BE2C (cell line): ENCODE results near the gene PDGFA.

Experiments
- DNase-seq: peaks from one replicate; pipeline ENCODE4 v3.0.0-alpha.2; 2020
- H3K27me3 ChIP-seq: fragments of 250-450 bp; sonication (Bioruptor Pico); 2 replicates; pipeline ENCODE4 v1.5.1; 2020; ENCODE audit warnings: mild to moderate bottlenecking
- H3K36me3 ChIP-seq: fragments of 250-450 bp; sonication (Bioruptor Pico); 2 replicates; pipeline ENCODE4 v1.5.1; 2020; ENCODE audit warnings: mild to moderate bottlenecking
- H3K4me1 ChIP-seq: fragments of 250-450 bp; sonication (Bioruptor Pico); 2 replicates; pipeline ENCODE4 v1.5.1; 2020
- H3K4me3 ChIP-seq: 2 replicates; pipeline ENCODE4 v1.5.1; 2011; ENCODE audit warnings: low read depth, low read length
- H3K9me3 ChIP-seq: fragments of 250-450 bp; sonication (Bioruptor Pico); 2 replicates; pipeline ENCODE4 v1.5.1; 2020
- TF ChIP-seq, protein P1 (sequence below): IDR thresholded peaks from 2 replicates; pipeline ENCODE4 v1.5.1; 2012; ENCODE audit warnings: mild to moderate bottlenecking, low read depth, low read length

Gene PDGFA

GRCh38 chr7:454356-455109, 65.1 kb downstream of the PDGFA start:
- Histone ChIP-seq H3K36me3 (no peaks in the 10 kb centered on the region), H3K4me1 (no peaks in the 10 kb centered on the region), H3K9me3 (0 out of 2 replicates have a peak, but pooled peaks cover 4% of the 10 kb centered on the region), H3K27me3 (no peaks in the 10 kb centered on the region), H3K4me3 (no peak overlapping the region)
- DNase-seq = no peak
- TF ChIP-seq, protein P1, sequence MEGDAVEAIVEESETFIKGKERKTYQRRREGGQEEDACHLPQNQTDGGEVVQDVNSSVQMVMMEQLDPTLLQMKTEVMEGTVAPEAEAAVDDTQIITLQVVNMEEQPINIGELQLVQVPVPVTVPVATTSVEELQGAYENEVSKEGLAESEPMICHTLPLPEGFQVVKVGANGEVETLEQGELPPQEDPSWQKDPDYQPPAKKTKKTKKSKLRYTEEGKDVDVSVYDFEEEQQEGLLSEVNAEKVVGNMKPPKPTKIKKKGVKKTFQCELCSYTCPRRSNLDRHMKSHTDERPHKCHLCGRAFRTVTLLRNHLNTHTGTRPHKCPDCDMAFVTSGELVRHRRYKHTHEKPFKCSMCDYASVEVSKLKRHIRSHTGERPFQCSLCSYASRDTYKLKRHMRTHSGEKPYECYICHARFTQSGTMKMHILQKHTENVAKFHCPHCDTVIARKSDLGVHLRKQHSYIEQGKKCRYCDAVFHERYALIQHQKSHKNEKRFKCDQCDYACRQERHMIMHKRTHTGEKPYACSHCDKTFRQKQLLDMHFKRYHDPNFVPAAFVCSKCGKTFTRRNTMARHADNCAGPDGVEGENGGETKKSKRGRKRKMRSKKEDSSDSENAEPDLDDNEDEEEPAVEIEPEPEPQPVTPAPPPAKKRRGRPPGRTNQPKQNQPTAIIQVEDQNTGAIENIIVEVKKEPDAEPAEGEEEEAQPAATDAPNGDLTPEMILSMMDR = no peak

DNA sequence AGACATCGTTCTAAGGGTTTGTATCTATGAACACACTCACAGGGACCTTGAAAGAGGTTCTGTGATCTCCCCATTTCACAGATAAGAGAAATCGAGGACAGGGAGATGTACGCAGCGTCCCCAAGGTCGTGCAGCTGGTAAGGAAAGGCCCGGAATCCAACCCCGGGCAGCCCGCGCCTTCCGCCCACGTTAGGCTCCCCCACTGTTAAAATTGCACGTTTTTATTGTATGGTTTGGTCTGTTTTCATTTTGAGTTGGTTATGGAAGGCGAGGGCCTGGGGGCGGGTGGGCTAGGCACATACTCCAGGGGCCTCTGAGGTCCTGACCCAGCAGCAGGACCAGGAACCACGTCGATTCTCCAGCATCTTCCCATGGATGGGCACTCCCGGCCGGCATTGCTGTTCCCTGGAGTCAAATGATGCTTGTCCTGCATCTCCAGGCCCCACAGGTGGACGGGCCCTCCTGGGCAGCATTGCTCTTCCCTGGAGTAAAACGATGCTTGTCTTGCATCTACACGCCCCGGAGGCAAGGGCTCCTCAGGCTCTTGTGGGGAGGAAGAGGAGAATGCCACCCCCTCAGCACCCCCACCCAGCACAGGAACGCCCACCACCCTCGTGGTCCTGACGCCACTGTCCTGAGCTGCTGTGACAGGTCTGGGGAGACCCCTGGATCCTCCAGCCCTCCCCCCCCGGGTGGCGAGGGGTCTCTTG, 65.9 kb downstream of the PDGFA start:
- TF ChIP-seq, protein P1 = no peak

GRCh38 chr7:452791-453455, 66.7 kb downstream of the PDGFA start:
- Histone ChIP-seq H3K27me3 (no peaks in the 10 kb centered on the region), H3K4me1 (no peaks in the 10 kb centered on the region), H3K4me3 (no peak overlapping the region), H3K9me3 (0 out of 2 replicates have a peak, but pooled peaks cover 4% of the 10 kb centered on the region), H3K36me3 (no peaks in the 10 kb centered on the region)
- TF ChIP-seq, protein P1 = no peak
- DNase-seq = no peak

More for the DNA sequence above, 65.9 kb downstream of the PDGFA start:
- no peak for DNase-seq
- Histone ChIP-seq H3K9me3 (0 out of 2 replicates have a peak, but pooled peaks cover 4% of the 10 kb centered on the region), H3K27me3 (no peaks in the 10 kb centered on the region), H3K36me3 (no peaks in the 10 kb centered on the region), H3K4me1 (no peaks in the 10 kb centered on the region), H3K4me3 (no peak overlapping the region)

GRCh38 chr7:452226-452751, 67.4 kb downstream of the PDGFA start:
- Histone ChIP-seq H3K4me1 (no peaks in the 10 kb centered on the region), H3K4me3 (no peak overlapping the region), H3K27me3 (no peaks in the 10 kb centered on the region), H3K36me3 (no peaks in the 10 kb centered on the region), H3K9me3 (0 out of 2 replicates have a peak, but pooled peaks cover 4% of the 10 kb centered on the region)
- no peak for DNase-seq
- TF ChIP-seq, protein P1 = no peak

GRCh38 chr7:451255-452225, 68.1 kb downstream of the PDGFA start:
- TF ChIP-seq, protein P1 = no peak
- H3K4me3 ChIP-seq = no peak overlapping the region

More at GRCh38 chr7:451255-452225, 68.1 kb downstream of the PDGFA start:
- no peaks in the 10 kb centered on the region for H3K4me1 ChIP-seq
- H3K27me3 ChIP-seq = no peaks in the 10 kb centered on the region
- no peaks in the 10 kb centered on the region for H3K36me3 ChIP-seq
- no peak for DNase-seq
- 0 out of 2 replicates have a peak, but pooled peaks cover 4% of the 10 kb centered on the region for H3K9me3 ChIP-seq
